ENCODE measurements around the gene C12orf60.

DNA sequence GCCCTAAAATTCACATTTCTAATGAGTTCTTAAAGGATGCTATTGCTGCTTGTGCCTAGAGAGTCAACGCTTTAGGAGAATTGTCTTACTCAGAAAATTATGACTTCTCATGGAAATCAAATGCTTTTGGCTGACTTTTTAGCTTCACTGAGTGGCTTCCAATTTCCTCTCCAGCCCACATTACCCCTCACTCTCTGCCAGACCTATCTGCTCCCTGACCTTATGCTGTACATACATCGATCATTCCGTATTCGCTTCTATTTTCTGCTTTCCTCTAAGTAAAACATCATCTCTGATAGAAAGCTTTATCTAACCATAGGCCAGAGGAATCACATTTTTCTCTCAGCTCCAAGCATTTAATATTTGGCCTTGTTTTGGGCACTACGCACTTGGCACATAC, 23.0 kb downstream of the C12orf60 start:
- no peak for TF ChIP-seq ZNF302 (CRISPR knock-in tag; IDR thresholded peaks at IDR 0.05)
- TF ChIP-seq CTCF (IDR thresholded peaks at IDR 0.05), result no peak
- TF ChIP-seq HDAC2 (IDR thresholded peaks at IDR 0.05), result no peak
- no peak for TF ChIP-seq SMC3 (IDR thresholded peaks at IDR 0.05)
- TF ChIP-seq, protein P1, sequence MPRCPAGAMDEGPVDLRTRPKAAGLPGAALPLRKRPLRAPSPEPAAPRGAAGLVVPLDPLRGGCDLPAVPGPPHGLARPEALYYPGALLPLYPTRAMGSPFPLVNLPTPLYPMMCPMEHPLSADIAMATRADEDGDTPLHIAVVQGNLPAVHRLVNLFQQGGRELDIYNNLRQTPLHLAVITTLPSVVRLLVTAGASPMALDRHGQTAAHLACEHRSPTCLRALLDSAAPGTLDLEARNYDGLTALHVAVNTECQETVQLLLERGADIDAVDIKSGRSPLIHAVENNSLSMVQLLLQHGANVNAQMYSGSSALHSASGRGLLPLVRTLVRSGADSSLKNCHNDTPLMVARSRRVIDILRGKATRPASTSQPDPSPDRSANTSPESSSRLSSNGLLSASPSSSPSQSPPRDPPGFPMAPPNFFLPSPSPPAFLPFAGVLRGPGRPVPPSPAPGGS (IDR thresholded peaks at IDR 0.05), result no peak
- TF ChIP-seq MYC (IDR thresholded peaks at IDR 0.05; ENCODE audit: borderline replicate concordance, low read length), result no peak
- TF ChIP-seq, protein P2, sequence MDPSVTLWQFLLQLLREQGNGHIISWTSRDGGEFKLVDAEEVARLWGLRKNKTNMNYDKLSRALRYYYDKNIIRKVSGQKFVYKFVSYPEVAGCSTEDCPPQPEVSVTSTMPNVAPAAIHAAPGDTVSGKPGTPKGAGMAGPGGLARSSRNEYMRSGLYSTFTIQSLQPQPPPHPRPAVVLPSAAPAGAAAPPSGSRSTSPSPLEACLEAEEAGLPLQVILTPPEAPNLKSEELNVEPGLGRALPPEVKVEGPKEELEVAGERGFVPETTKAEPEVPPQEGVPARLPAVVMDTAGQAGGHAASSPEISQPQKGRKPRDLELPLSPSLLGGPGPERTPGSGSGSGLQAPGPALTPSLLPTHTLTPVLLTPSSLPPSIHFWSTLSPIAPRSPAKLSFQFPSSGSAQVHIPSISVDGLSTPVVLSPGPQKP (IDR thresholded peaks at IDR 0.05; ENCODE audit: low read depth, low read length), result no peak
- TF ChIP-seq POLR2A (IDR thresholded peaks at IDR 0.05; ENCODE audit: low read length), result no peak
- no peak for TF ChIP-seq RAD21 (conservative IDR thresholded peaks at IDR 0.05 in 1 of 2, IDR thresholded peaks at IDR 0.05 in 1 of 2)
